Epithelial cell of esophagus (primary cell): ENCODE data around the gene CNOT6L.

Experiments
- DNase-seq: peaks from one replicate; pipeline ENCODE4 v3.0.0; 2010; ENCODE audit warnings: low read depth
- H3K4me3 ChIP-seq: 2 replicates; pipeline ENCODE4 v1.5.1; 2011; ENCODE audit warnings: mild to moderate bottlenecking, low read length, control low read depth
- CTCF ChIP-seq: IDR thresholded peaks from 2 replicates; pipeline ENCODE4 v1.5.1; 2011; ENCODE audit warnings: low read depth, mild to moderate bottlenecking, low read length, control low read depth, inconsistent platforms; ENCODE audit not compliant: insufficient read depth; ENCODE audit errors: missing control alignments

CNOT6L gene

GRCh38 chr4:77815636-77816035, 3.5 kb downstream of the CNOT6L start:
- TF ChIP-seq CTCF = no peak
- DNase-seq = no peak
- no peak overlapping the region for H3K4me3 ChIP-seq

- DNase-seq = no peak
Measured at GRCh38 chr4:77805840-77806239, 13.3 kb downstream of the CNOT6L start.

GRCh38 chr4:77804471-77804870, 14.7 kb downstream of the CNOT6L start:
- H3K4me3 ChIP-seq = no peak overlapping the region
- TF ChIP-seq CTCF = no peak
- DNase-seq = no peak

More at GRCh38 chr4:77805840-77806239, 13.3 kb downstream of the CNOT6L start:
- no peak overlapping the region for H3K4me3 ChIP-seq
- TF ChIP-seq CTCF = no peak

GRCh38 chr4:77802402-77802801, 16.8 kb downstream of the CNOT6L start:
- no peak overlapping the region for H3K4me3 ChIP-seq
- DNase-seq = no peak
- no peak for TF ChIP-seq CTCF

GRCh38 chr4:77801260-77801608, 17.9 kb downstream of the CNOT6L start:
- no peak for TF ChIP-seq CTCF
- no peak for DNase-seq
- H3K4me3 ChIP-seq = no peak overlapping the region

GRCh38 chr4:77800483-77801259, 18.5 kb downstream of the CNOT6L start:
- no peak for TF ChIP-seq CTCF
- no peak overlapping the region for H3K4me3 ChIP-seq
- no peak for DNase-seq

GRCh38 chr4:77800077-77800476, 19.1 kb downstream of the CNOT6L start:
- H3K4me3 ChIP-seq = no peak overlapping the region
- DNase-seq = no peak
- no peak for TF ChIP-seq CTCF
